Islet of Langerhans (tissue), 1 donor: ENCODE measurements around the gene RNASEH2A.

ENCODE experiments used
- FAIRE-seq: peaks from one replicate; lab custom pipeline; 2011; peaks lifted over from hg19 to GRCh38; lab: Jason Lieb, UNC

The RNASEH2A gene

GRCh38 chr19:12806242-12807081 lies at the start of gene RNASEH2A:
Gene RNASEH2A, plus strand, starts transcription at chr19:12806584. Its CDS starts 90 bp downstream, at chr19:12806674.
- no peak for FAIRE-seq

GRCh38 chr19:12757544-12758274 lies 48.7 kb upstream of the RNASEH2A start:
- no peak for FAIRE-seq

- FAIRE-seq: no peak
These were observed 46.7 kb upstream of the RNASEH2A start for GRCh38 chr19:12759686-12760085.

GRCh38 chr19:12763100-12763499 lies 43.3 kb upstream of the RNASEH2A start:
- FAIRE-seq: no peak

- FAIRE-seq: no peak
These were observed 41.7 kb upstream of the RNASEH2A start for GRCh38 chr19:12764698-12765097.

GRCh38 chr19:12766051-12766521 lies 40.3 kb upstream of the RNASEH2A start:
- no peak for FAIRE-seq

- no peak for FAIRE-seq
These were observed 39.2 kb upstream of the RNASEH2A start for GRCh38 chr19:12767150-12767549.

GRCh38 chr19:12767666-12768065 lies 38.7 kb upstream of the RNASEH2A start:
- FAIRE-seq: no peak

GRCh38 chr19:12769689-12770088 lies 36.7 kb upstream of the RNASEH2A start:
- no peak for FAIRE-seq

- no peak for FAIRE-seq
These were observed 35.5 kb upstream of the RNASEH2A start for GRCh38 chr19:12770922-12771321.

GRCh38 chr19:12772323-12772722 lies 34.1 kb upstream of the RNASEH2A start:
- FAIRE-seq: no peak

GRCh38 chr19:12773571-12773970 lies 32.8 kb upstream of the RNASEH2A start:
- FAIRE-seq: no peak

- no peak for FAIRE-seq
These were observed 31.5 kb upstream of the RNASEH2A start, which contains the start of gene HOOK2 for GRCh38 chr19:12774588-12775555. Gene HOOK2, minus strand, starts transcription at chr19:12775552. Its CDS starts 103 bp downstream, at chr19:12775449.

GRCh38 chr19:12777217-12778016 lies 29.0 kb upstream of the RNASEH2A start:
- no peak for FAIRE-seq

GRCh38 chr19:12778017-12778904 lies 28.1 kb upstream of the RNASEH2A start:
- peak; percentile 68 for FAIRE-seq

- FAIRE-seq: no peak
These were observed 27.6 kb upstream of the RNASEH2A start for GRCh38 chr19:12778905-12779161.

- FAIRE-seq: no peak
These were observed 27.0 kb upstream of the RNASEH2A start for GRCh38 chr19:12779162-12779993.

GRCh38 chr19:12782174-12782423 lies 24.3 kb upstream of the RNASEH2A start:
- no peak for FAIRE-seq

GRCh38 chr19:12782424-12783290 lies 23.7 kb upstream of the RNASEH2A start:
- no peak for FAIRE-seq
